GM12874 (cell line): Measurements from ENCODE around the gene FOXK2.

Source experiments
- CTCF ChIP-seq: IDR thresholded peaks from 2 replicates; pipeline ENCODE4 v1.5.1; 2011; ENCODE audit warnings: low read depth, mild to moderate bottlenecking, control low read depth, low read length, moderate library complexity; ENCODE audit not compliant: insufficient read depth

Gene FOXK2

GRCh38 chr17:82531431-82531881 is 11.9 kb downstream of the FOXK2 start:
- no peak for TF ChIP-seq CTCF

- TF ChIP-seq CTCF = no peak
These were observed 14.9 kb downstream of the FOXK2 start for GRCh38 chr17:82534401-82534812.

- no peak for TF ChIP-seq CTCF
These were observed 17.1 kb downstream of the FOXK2 start for GRCh38 chr17:82536512-82537201.

- no peak for TF ChIP-seq CTCF
These were observed 22.9 kb downstream of the FOXK2 start for GRCh38 chr17:82542439-82542838.

GRCh38 chr17:82544431-82545070 is 25.0 kb downstream of the FOXK2 start:
- TF ChIP-seq CTCF = no peak

- TF ChIP-seq CTCF = no peak
These were observed 25.5 kb downstream of the FOXK2 start for GRCh38 chr17:82545071-82545462.

GRCh38 chr17:82547981-82548380 is 28.4 kb downstream of the FOXK2 start:
- TF ChIP-seq CTCF = no peak
